GM19023 (cell line): Measurements from ENCODE around the gene RPS6KA5.
"Not testable (repeated sequence)": the region's sequence is repeated elsewhere in the genome, so short reads cannot be mapped to it uniquely, and the experiment has no call there.

Experiments used
- ATAC-seq: cut with Tn5 transposase; IDR thresholded peaks from one replicate; pipeline ENCODE4 v1.9.1; 2021; ENCODE audit warnings: mild to moderate bottlenecking, moderate library complexity; ENCODE audit not compliant: unreplicated experiment

The RPS6KA5 gene

DNA sequence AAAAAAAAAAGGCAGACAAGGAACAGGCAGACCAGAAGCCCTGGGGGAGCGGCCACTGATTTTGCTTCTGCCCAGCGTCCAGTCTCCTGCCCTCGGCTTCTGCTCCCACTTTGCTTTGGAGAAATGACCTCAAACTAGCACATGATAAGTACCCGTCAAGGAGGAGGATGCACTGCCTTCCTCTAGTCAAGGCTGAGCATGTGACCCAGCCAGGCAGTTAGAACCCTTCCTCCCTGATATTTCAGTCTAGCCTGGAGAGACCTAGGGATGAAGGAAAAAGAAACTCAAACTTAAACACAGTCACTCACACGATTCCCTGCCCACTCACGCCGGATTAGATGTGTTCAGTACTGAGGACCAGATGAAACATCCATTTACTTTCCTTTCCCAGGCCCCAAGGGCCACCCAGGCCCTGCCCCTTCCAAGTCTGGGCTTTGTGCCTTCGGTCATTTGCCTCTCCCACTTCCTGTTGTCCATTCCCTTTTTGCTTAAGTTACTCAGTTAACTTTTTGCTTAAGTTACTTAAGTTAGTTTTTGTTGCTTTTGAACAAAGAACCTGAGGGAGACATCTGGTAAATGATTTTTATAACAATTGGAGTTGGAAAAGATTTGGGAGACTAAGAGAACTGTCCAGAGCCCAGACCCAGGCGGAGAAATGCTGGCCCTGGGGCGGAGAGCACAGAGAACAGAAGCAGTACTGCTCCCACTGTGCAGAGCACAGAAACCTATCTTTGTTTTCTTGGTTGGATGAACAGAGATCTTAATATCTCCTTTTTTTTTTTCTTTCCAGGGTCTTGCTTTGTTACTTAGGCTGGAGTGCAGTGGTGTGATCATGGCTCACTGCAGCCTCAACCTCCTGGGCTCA is 221.2 kb downstream of the RPS6KA5 start:
- no peak for ATAC-seq

DNA sequence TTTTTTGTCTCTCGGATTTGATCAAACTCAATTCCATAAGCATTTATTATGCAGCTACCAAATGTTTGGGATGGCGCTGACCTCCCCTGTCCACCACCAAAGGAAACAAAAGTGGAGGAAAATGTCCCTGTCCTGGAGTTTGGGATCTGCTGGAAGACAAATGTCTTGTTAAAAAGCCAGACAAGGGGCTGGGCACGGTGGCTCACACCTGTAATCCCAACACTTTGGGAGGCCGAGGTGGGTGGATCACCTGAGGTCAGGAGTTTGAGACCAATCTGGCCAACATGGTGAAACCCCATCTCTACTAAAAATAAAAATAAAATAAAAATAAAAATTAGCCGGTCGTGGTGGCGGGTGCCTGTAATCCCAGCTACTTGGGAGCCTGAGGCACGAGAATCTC is 221.9 kb downstream of the RPS6KA5 start:
- not testable (repeated sequence) for ATAC-seq

GRCh38 chr14:90837355-90837754 is 223.1 kb downstream of the RPS6KA5 start:
- ATAC-seq: no peak

DNA sequence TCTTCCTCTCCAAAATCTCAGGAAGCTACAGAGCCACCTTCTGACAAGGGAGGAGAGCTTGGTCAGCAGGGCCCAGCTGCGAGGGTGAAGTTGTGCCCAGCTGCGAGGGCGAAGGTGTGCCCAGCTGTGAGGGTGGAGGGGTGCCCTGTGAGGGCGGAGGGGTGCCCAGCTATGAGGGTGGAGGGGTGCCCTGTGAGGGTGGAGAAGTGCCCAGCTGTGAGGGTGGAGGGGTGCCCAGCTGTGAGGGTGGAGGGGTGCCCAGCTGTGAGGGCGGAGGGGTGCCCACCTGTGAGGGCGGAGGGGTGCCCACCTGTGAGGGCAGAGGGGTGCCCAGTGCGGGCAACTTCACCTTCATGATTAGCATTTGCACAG is 223.8 kb downstream of the RPS6KA5 start:
- ATAC-seq: no peak

DNA sequence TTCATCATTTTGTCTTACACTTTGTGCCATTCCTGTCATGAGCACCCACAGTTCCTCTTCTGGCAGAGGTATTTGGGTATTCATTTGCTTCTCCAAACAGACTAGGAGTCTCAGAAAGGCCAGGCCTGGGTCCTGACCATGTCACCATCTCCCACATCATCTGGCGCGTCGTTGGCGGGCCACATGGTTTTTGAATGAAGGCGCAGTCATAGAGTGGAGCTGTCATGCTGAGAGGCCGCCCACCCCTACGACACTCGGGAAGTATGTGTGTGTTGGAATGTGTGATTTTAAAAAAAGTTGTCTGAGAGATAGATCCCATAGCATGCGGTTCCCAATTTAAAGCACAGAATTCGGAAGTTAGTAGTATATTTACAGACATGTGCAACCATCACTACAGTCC is 228.6 kb downstream of the RPS6KA5 start:
- ATAC-seq: no peak

GRCh38 chr14:90830931-90831701 is 229.3 kb downstream of the RPS6KA5 start:
- no peak for ATAC-seq

DNA sequence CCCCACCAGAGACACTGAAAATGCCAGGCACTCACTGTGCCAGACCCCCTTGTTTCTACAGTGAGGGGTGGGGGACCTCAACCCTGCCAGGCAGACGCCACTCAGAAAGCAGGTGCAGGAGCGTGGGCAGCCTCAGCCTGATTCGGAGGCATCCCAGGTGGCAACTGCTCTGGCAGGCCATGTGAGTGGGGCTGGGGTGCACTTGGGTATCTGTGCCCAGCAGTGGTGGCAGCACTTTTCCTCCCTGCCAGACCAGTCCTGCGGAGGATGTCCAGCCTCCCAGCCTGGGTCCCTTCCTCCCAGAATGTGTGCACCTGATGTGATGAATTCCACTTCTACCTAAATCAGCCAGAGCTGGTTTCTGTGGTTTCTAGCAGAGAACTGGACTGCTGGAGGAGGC is 230.8 kb downstream of the RPS6KA5 start:
- no peak for ATAC-seq

DNA sequence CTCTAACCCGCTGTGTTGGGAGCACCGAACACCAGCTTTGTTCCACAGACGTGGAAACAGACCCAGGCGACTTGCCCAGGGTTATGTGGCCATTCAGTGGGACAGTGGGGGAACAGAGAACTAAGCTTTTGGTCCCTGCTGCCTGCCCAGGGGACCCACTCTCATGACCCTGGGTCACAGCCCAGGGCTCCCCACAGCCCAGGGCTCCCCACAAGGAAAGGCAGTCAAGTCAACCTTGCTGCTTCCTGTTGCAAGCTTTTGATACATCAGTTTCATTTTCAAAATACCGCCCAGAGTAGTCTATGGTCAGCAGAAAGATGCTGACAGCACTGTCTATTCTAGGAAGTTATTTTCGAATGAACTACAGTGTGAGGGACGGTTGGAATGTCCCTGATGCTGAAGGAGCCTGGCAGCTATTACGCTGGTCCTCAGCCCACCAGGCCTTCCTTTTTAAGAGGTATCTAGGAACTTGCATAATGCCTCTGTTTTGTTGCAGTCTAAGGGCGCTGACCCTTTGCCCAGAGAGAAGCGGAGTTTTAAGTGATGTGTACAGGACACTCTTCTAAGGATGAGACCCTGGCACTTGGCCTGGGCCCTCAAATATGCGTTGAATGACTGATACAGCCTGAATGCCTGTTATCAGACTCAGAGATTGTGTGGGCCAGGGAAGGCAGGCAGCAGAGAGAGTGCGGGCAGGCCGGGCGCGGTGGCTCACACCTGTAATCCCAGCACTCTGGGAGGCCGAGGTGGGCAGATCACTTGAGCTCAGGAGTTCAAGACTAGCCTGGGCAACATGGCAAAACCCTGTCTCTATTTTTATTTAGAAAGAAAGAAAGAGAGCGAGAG is 231.6 kb downstream of the RPS6KA5 start:
- ATAC-seq: no peak

DNA sequence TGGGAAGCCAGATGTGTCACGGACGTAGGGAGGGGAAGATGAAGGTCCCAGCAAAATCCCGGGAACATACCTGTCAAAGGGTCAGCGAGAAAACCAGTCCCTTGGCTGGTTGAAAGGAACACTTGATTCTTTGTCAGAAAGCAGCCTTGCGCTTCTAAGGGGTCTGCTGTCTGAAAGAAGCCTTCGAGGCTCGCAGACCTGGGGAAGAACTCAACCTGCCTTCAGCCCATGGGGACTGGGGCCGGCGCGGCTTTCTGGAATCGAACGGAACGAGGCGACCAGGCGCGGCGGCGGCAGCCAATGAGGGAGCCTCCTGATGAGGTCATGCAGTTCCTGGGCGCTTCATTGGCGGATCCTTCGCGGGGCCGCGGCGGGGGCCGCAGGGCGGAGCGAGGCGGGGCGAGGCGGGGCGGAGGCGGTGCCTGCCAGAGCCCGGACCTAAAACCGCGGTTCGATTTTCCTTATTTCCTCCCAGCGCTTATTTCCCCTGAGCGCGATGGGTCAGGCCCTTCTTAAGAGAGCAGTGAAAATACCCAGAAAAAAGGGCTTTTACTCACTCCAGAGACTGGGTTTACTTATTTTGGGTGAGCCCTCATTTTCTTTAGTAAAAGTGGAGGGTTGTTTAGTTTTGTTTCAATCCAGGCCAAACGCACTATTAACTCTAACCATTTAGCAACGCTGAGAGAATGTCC is 232.4 kb downstream of the RPS6KA5 start:
- peak; percentile 99 for ATAC-seq

- ATAC-seq: not testable (repeated sequence)
Observed at GRCh38 chr14:90823542-90823941, 236.9 kb downstream of the RPS6KA5 start.

DNA sequence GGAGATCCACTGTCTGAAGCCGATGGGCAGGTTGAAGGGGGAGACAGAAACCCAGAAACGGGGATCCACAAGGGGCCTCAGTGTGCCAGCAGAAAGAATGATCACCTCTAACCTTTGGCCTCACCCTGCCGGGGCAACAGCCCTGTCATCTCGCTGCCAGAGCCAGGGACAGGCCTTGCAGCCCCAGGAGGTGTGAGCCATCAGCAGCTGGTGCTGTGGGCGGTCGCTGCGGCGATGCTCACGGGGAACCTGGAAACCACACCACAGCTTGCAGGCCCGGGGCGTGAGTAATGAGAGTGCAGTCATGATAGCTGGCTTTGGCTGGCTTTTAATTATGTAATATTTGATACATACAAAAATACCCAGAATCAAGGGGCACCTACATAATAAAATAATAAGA is 239.5 kb downstream of the RPS6KA5 start:
- peak; percentile 82 for ATAC-seq

DNA sequence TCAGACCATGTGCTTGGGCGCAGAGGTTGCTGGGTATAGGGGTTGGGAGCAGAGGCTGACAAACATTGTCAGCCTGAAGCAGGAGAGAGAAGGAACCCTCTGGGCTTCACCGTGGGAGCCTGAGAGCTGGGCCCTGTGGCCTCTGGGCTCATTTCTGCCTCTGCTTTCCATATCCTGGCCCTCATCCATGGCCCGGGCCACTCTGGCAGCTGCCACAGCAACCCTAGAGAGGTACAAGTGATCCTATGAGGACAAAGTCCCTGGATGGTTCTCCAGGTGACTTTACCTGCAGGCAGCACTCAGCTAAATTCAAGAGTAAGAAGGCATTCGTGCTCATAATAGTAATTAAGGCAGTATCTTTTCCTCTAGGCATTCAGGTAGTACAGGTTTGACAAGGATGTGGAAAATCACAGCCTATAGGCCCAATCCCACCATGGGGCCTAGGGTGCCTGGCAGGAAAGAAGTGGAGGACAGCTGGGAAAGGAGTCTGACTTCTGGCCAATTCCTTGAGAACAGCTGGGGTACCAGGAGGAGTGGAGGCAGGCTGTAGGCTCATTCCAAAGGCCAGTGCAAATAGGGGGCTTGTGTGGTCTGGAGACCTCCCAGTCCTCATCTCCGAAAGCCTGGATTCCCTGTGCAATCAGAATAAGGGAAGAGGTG is 240.6 kb downstream of the RPS6KA5 start:
- ATAC-seq: no peak

DNA sequence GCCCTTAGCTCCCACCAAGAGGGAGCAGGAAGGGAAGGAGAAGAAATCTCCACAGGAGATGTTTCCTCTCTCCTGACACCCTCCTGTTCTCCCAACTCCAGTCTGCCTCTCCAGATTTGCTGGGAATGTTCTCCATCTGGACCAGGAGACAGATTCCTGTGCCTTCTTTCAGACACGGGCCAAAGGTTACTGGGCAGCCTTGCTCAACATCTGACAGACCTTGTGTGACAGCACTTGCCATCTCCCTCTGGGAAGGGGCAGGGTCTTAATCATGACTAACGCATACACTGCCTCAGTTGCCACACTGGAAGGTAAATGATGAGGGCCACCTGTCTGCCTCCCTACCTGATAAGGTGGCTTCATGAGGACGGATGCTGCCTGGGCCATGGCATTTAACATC is 241.7 kb downstream of the RPS6KA5 start:
- ATAC-seq: no peak

DNA sequence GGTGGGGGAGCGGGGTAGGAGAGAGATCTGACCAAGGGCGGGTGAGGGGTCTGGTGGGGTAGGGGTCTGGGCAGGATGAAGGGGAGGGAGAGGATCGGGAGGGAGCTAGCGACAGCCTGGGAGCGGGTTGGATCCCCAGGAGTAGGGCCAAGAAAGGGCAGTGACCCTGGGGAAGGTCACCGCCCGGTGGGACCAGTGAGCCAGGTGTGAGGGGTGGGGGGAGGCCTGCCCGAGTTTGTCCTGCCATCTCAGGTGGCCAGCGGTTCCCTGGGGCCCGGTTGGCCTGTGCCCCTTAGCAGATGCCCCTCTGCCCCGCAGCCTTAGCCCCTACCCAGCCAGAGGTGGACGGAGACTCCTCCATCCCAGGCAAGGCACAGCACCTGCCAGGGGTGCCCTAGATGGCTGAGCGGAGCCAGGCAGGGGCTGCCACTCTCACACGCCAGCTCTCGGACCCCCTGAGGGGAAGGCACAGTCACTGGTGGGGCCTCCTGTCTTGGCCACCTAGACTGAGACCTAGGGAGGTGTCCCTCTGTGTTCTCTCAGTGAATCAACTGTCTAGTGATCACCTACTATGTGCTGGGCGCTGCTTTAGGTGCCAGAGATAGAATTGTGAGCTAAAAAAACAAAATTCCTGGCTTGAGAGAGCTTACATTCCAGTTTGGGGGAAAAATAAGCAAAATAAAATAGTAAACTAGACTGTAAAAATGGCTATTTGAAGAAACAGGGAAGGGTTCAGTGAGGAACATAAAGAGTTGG is 243.6 kb downstream of the RPS6KA5 start:
- no peak for ATAC-seq

GRCh38 chr14:90815822-90816662 is 244.4 kb downstream of the RPS6KA5 start, which contains the start of gene TTC7B:
Gene TTC7B, minus strand, starts transcription at chr14:90816430. Its CDS starts 135 bp downstream, at chr14:90816295.
- ATAC-seq: peak; percentile 67

DNA sequence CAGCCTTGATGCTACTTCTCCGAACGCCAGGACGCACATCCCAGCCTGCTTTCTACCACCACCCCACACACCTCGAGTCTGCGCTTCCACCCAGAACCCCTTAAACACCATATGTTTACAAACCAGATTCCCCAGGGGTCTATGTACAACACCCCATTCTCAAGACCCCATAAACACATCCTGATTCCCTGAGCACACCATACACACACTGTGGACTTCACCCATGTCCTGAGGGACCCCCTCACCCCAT is 244.9 kb downstream of the RPS6KA5 start:
- no peak for ATAC-seq

GRCh38 chr14:90814806-90815571 is 245.5 kb downstream of the RPS6KA5 start:
- no peak for ATAC-seq

DNA sequence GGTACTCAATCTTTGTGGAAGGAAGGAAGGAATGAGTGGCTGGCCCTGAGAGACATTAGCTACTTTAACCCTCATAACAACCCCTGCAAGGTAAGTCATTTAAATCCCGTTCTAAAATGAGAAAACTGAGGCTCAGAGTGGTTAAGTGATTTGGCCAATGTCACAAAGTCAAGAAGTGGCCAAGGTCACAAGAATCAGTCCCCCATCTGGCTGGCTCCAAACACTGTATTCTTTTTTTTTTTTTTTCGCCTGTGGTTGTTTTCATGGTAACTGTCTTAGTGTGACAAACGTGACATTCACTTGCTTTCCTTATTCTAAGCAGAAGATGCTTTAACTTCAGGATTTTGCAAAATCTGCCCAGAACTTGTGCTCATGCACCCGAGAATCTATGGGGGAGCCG is 247.0 kb downstream of the RPS6KA5 start:
- no peak for ATAC-seq
